Cardiac muscle cell (in vitro differentiated cells and primary cell): ENCODE measurements around the gene DDX19B. TPM values are rescaled to one million over a fixed set of nuclear protein-coding genes. Genes with fewer than 3 reads are reported as not detected.
A peak's percentile ranks its signal among the peaks of the same experiment; 100 is the strongest.
"Not testable (repeated sequence)": the region's sequence is repeated elsewhere in the genome, so short reads cannot be mapped to it uniquely, and the experiment has no call there.

ENCODE experiments used
- DNase-seq, 2 donors: peaks; one replicate each; pipeline versions ENCODE4 v3.0.0 to v3.0.0-alpha.2; 2010 to 2017; ENCODE audit warnings: low read depth in 1 of 2, low spot score in 1 of 2
- H3K27ac ChIP-seq: fragments of 200-600 bp; sonication (generic); 2 replicates; pipeline ENCODE4 v1.5.1; 2016
- H3K27me3 ChIP-seq: fragments of 200-600 bp; sonication (generic); 2 replicates; pipeline ENCODE4 v1.6.0; 2016; ENCODE audit warnings: control low read depth
- H3K36me3 ChIP-seq: fragments of 200-600 bp; sonication (generic); 2 replicates; pipeline ENCODE4 v1.5.1; 2016; ENCODE audit warnings: control low read depth
- H3K4me1 ChIP-seq: fragments of 200-600 bp; sonication (generic); 2 replicates; pipeline ENCODE4 v1.8.1; 2017; ENCODE audit warnings: low read depth, mild to moderate bottlenecking, mixed run types
- H3K4me3 ChIP-seq: fragments of 200-600 bp; sonication (generic); 2 replicates; pipeline ENCODE4 v1.5.1; 2016; ENCODE audit warnings: mild to moderate bottlenecking
- H3K9me3 ChIP-seq: fragments of 200-600 bp; sonication (generic); 2 replicates; pipeline ENCODE4 v1.5.1; 2017; ENCODE audit warnings: low read depth, mild to moderate bottlenecking, control low read depth
- CTCF ChIP-seq: IDR thresholded peaks from 2 replicates; pipeline ENCODE4 v1.5.1; 2012; ENCODE audit warnings: low read depth, mild to moderate bottlenecking, low read length
- polyA plus RNA-seq: library from polyadenylated mRNA; unstranded; fragments of >200 nt; fragmentation: Nextera tagmentation; extraction: Ambion mirVana; gene quantifications from 2 replicates; pipeline ENCODE4 v1.2.1, GENCODE V29; 2016
- total RNA-seq: library from RNA; depleted of rRNA; stranded (reverse); fragments of >200 nt; gene quantifications from 2 replicates; pipeline ENCODE4 v1.2.3, GENCODE V29; 2016

DDX19B gene
- total and polyA plus RNA-seq, 2 experiments from 2014 or later = 39.7 to 40.1 TPM

GRCh38 chr16:70306880-70307279 lies 7.9 kb downstream of the DDX19B start:
- no peaks in the 10 kb centered on the region for H3K9me3 ChIP-seq
- H3K4me1 ChIP-seq = no peaks in the 10 kb centered on the region
- no peak overlapping the region for H3K27ac ChIP-seq
- no peak for TF ChIP-seq CTCF
- no peak for DNase-seq
- H3K27me3 ChIP-seq = no peaks in the 10 kb centered on the region
- no peaks in the 10 kb centered on the region for H3K36me3 ChIP-seq
- no peak overlapping the region for H3K4me3 ChIP-seq

- H3K4me3 ChIP-seq, H3K36me3 ChIP-seq, H3K27ac ChIP-seq, DNase-seq, H3K27me3 ChIP-seq, H3K4me1 ChIP-seq, H3K9me3 ChIP-seq: not testable (repeated sequence)
These were observed 8.7 kb downstream of the DDX19B start for GRCh38 chr16:70307726-70308125.

- peaks cover 33% of the 10 kb centered on the region for H3K36me3 ChIP-seq
- no peak overlapping the region for H3K4me3 ChIP-seq
- H3K27ac ChIP-seq = no peak overlapping the region
- no peaks in the 10 kb centered on the region for H3K9me3 ChIP-seq
- no peaks in the 10 kb centered on the region for H3K27me3 ChIP-seq
- no peak for DNase-seq
- no peaks in the 10 kb centered on the region for H3K4me1 ChIP-seq
- no peak for TF ChIP-seq CTCF
These were observed 21.1 kb downstream of the DDX19B start for GRCh38 chr16:70320121-70320520.

GRCh38 chr16:70324998-70325747 lies 26.2 kb downstream of the DDX19B start:
- DNase-seq = no peak
- H3K9me3 ChIP-seq = no peaks in the 10 kb centered on the region
- H3K36me3 ChIP-seq = peaks cover 25% of the 10 kb centered on the region
- TF ChIP-seq CTCF = no peak
- H3K27me3 ChIP-seq = no peaks in the 10 kb centered on the region
- H3K4me1 ChIP-seq = no peaks in the 10 kb centered on the region
- H3K27ac ChIP-seq = no peak overlapping the region
- H3K4me3 ChIP-seq = no peak overlapping the region

- Histone ChIP-seq H3K4me1 (no peaks in the 10 kb centered on the region), H3K4me3 (no peak overlapping the region), H3K27ac (no peak overlapping the region), H3K9me3 (no peaks in the 10 kb centered on the region), H3K36me3 (peaks cover 7% of the 10 kb centered on the region), H3K27me3 (no peaks in the 10 kb centered on the region)
- no peak for TF ChIP-seq CTCF
- no peak for DNase-seq
These were observed 32.1 kb downstream of the DDX19B start for GRCh38 chr16:70331091-70331490.

- no peak overlapping the region for H3K4me3 ChIP-seq
- peak; percentile 56 for TF ChIP-seq CTCF
- no peaks in the 10 kb centered on the region for H3K4me1 ChIP-seq
- no peak overlapping the region for H3K27ac ChIP-seq
- peaks cover 7% of the 10 kb centered on the region for H3K36me3 ChIP-seq
- H3K9me3 ChIP-seq = no peaks in the 10 kb centered on the region
- DNase-seq = peak; percentile 9 to 16
- H3K27me3 ChIP-seq = no peaks in the 10 kb centered on the region
These were observed 32.8 kb downstream of the DDX19B start for GRCh38 chr16:70331588-70332358.

GRCh38 chr16:70332728-70333127 lies 33.7 kb downstream of the DDX19B start:
- H3K4me1 ChIP-seq, H3K9me3 ChIP-seq, H3K36me3 ChIP-seq, H3K4me3 ChIP-seq, H3K27me3 ChIP-seq, H3K27ac ChIP-seq: not testable (repeated sequence)
- peak in 1 of 2 donors; percentile 15 for DNase-seq
